Activated T-helper 17 cell treated with anti-CD3 and anti-CD28 coated beads, Interleukin-2, amount 50 U/mL, for 72 hours (primary cell): Measurements from ENCODE around the gene FGFR3. TPM values are rescaled to one million over a fixed set of nuclear protein-coding genes. Genes with fewer than 3 reads are reported as not detected.
A peak's percentile ranks its signal among the peaks of the same experiment; 100 is the strongest.

ENCODE experiments used
- ATAC-seq: fragments of 150-1000 bp; cut with Tn5 transposase; replicated peaks from 2 replicates; pipeline ENCODE4 v1.10.0; 2021; ENCODE audit warnings: mild to moderate bottlenecking, moderate library complexity
- H3K27ac Mint-ChIP-seq: one replicate; pipeline ENCODE4 v1.8.0; 2022; ENCODE audit warnings: mixed read lengths
- H3K27me3 Mint-ChIP-seq: one replicate; pipeline ENCODE4 v1.8.0; 2022; ENCODE audit warnings: mixed read lengths
- H3K36me3 Mint-ChIP-seq: one replicate; pipeline ENCODE4 v1.8.0; 2022; ENCODE audit warnings: low read depth, mild to moderate bottlenecking, mixed read lengths
- H3K4me1 Mint-ChIP-seq: one replicate; pipeline ENCODE4 v1.8.0; 2022; ENCODE audit warnings: mixed read lengths
- H3K4me3 Mint-ChIP-seq: one replicate; pipeline ENCODE4 v1.8.0; 2022; ENCODE audit warnings: mild to moderate bottlenecking, mixed read lengths
- H3K9me3 Mint-ChIP-seq: one replicate; pipeline ENCODE4 v1.8.0; 2022; ENCODE audit warnings: mixed read lengths
- total RNA-seq, 2 donors: library from RNA; stranded (reverse); gene quantifications; one replicate each; pipeline ENCODE4 v1.2.3, GENCODE V29; 2022

The FGFR3 gene
- total RNA-seq, result under 1 TPM in 1 of 2 donors, not detected in 1; 0.05 TPM

DNA sequence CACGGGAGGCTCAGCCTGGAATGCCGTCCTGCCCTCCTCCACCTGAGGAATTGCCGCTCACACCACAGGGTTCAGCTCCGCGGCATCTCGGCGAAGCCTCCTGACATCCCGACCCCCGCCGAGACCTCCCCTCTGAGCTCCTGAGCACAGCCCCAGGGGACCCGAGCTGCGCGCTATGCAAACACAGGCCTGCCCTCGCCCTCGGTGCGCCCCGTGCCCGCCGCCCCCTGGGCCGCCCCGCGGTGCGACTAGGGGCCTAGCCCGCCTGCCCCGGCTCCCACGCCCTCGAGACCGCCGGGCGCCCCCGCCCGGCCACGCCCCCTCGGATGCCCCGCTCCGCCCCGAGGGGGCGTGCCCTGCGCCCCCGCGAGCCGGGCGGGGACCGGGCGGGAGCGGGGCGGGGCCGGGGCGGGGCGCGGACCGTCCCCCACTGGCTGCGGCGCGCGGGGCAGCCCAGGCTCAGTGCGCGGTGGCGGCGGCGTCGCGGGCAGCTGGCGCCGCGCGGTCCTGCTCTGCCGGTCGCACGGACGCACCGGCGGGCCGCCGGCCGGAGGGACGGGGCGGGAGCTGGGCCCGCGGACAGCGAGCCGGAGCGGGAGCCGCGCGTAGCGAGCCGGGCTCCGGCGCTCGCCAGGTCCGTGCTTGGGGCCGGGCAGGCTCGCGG lies at the start of gene FGFR3:
FGFR3 (plus strand) TSS at position 462 of the 664 bp plus-strand sequence. CDS start 642 bp downstream, outside the sequence.
- Mint-ChIP-seq H3K27me3 (no peaks in the 10 kb centered on the region), H3K4me3 (peak within 1 kb of the TSS; percentile 26), H3K4me1 (no peaks in the 10 kb centered on the region), H3K9me3 (no peaks in the 10 kb centered on the region), H3K27ac (no peak within 1 kb of the TSS), H3K36me3 (no peaks in the 10 kb centered on the region)
- peak; percentile 79 for ATAC-seq

DNA sequence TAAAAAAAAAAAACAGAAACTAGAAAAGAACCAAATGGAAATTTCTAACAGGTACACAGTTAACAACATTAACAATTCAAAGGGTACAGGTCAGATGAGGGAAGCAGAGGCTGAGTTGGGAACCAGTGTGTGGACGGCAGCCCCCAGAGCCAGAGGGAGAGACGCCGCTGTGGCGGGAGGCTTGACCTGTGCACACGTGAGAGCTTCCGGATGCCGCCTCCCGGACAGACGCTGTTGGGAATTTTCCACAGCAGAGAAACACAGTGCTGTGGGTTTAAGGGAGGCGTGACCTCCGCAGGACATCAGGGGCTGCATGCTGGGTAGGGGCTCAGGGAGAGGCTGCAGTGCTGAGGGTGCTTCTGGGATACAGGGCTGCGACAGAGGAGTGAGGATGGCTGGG lies 49.5 kb upstream of the FGFR3 start:
- Mint-ChIP-seq H3K27me3 (no peaks in the 10 kb centered on the region), H3K9me3 (no peaks in the 10 kb centered on the region), H3K27ac (no peak overlapping the region)

DNA sequence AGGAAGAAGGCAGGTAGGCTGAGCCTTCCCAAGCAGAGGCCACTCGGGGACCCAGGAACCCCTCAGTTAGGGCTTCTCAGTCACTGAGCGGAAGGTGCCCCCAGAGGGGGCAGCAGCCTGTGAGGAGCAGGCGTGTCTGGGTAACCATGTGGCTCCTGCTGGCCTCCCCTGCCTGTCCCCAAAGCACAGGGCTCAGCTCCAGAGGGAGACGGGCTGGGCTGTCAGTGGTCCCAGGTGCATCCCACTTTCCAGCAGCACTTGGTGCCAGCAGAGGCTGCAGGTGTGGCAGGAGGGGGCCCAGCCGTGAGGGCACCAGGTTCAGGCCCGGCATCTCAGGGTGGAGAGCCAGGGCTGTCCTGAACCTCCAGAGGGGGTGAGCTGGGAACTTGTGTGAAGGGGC lies 49.1 kb upstream of the FGFR3 start:
- Mint-ChIP-seq H3K27ac (no peak overlapping the region), H3K9me3 (no peaks in the 10 kb centered on the region), H3K36me3 (peaks cover 64% of the 10 kb centered on the region), H3K27me3 (no peaks in the 10 kb centered on the region), H3K4me3 (no peak overlapping the region), H3K4me1 (no peaks in the 10 kb centered on the region)
- no peak for ATAC-seq

More for the DNA sequence above, 49.5 kb upstream of the FGFR3 start:
- no peak for ATAC-seq
- Mint-ChIP-seq H3K36me3 (peaks cover 69% of the 10 kb centered on the region), H3K4me3 (no peak overlapping the region), H3K4me1 (no peaks in the 10 kb centered on the region)

DNA sequence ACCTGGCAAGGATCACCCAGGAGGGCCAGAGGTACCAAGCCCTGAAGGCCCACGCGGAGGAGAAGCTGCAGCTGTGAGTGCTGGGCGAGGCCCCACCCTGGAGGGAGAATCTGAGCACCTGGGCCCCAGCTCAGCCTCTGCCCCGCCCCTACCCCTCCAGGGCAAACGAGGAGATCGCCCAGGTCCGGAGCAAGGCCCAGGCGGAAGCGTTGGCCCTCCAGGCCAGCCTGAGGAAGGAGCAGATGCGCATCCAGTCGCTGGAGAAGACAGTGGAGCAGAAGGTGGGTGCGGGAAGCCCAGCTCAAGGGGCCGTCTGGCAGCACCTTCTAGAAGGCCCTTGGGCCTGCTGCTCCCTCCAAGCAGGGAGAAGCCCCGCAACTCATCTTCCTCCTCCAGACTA lies 48.5 kb upstream of the FGFR3 start:
- Mint-ChIP-seq H3K27ac (no peak overlapping the region), H3K4me1 (no peaks in the 10 kb centered on the region), H3K27me3 (no peaks in the 10 kb centered on the region), H3K9me3 (no peaks in the 10 kb centered on the region), H3K36me3 (peaks cover 59% of the 10 kb centered on the region), H3K4me3 (no peak overlapping the region)
- ATAC-seq, result no peak

DNA sequence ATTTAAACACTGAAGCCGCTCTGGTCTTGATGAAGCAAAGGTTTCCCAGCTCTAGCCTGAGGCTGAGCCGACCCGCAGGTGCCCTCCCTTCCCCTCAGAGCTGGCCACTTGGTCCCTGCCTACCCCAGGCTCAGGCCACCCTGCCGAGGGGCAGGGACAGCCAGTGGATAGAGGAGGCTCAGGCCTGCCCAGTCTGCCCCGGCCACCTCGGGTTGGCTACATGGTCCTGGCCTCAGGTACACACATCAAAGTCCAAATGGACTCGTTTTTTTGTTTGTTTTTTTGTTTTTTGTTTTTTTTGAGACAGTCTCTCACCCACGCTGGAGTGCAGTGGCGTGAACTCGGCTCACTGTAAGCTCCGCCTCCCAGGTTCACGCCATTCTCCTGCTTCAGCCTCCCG lies 47.9 kb upstream of the FGFR3 start:
- Mint-ChIP-seq H3K4me3 (no peak overlapping the region), H3K27ac (no peak overlapping the region), H3K4me1 (no peaks in the 10 kb centered on the region), H3K9me3 (no peaks in the 10 kb centered on the region), H3K27me3 (no peaks in the 10 kb centered on the region), H3K36me3 (peaks cover 52% of the 10 kb centered on the region)
- no peak for ATAC-seq

DNA sequence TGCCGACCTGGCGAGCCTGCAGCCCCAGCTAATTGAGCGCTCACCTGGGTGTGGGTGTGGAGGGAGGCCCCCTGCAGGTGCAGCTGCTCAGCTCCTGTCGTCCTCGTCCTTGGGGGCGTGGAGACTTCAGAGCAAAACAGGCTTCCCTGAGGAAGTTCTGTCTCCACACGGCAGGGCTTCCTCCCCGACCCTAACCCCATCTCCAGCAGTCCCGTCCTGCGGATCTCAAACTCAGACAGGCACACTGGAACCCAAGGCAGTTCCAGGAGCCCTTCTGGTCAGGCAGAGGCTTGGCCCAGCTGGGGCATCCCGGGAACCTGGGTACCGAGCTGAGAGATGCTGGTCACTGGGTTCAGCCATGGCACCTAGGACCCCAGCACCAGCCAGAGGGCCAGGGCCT lies 47.4 kb upstream of the FGFR3 start:
- H3K27ac Mint-ChIP-seq, result no peak overlapping the region
- H3K27me3 Mint-ChIP-seq, result no peaks in the 10 kb centered on the region
- H3K9me3 Mint-ChIP-seq, result no peaks in the 10 kb centered on the region

DNA sequence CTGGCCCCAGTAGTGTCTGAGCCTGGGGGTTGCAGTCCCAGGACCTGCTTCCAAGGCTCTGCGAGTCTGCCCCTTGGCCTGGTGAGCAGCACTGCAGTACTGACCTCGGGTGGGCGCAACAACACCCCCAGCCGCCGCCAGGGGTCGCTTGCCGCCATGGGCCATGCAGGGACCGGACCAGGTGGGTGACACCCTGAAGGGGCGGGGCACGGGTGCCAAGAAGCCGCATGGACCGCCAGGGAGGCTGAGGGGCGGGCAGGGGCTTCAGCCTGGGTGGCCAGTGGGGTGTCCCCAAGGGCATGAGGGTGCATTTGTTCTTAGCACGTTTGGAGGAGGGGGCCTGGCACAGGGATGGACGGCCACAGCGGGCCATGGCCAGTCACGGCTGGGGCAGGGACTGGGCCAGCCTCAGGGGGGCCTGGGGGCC lies 46.8 kb upstream of the FGFR3 start:
- Mint-ChIP-seq H3K27me3 (no peaks in the 10 kb centered on the region), H3K36me3 (peaks cover 41% of the 10 kb centered on the region), H3K9me3 (no peaks in the 10 kb centered on the region), H3K4me1 (no peaks in the 10 kb centered on the region), H3K4me3 (no peak overlapping the region), H3K27ac (no peak overlapping the region)
- ATAC-seq, result peak; percentile 74

More for the DNA sequence above, 47.4 kb upstream of the FGFR3 start:
- Mint-ChIP-seq H3K4me3 (no peak overlapping the region), H3K36me3 (peaks cover 47% of the 10 kb centered on the region), H3K4me1 (no peaks in the 10 kb centered on the region)
- no peak for ATAC-seq

DNA sequence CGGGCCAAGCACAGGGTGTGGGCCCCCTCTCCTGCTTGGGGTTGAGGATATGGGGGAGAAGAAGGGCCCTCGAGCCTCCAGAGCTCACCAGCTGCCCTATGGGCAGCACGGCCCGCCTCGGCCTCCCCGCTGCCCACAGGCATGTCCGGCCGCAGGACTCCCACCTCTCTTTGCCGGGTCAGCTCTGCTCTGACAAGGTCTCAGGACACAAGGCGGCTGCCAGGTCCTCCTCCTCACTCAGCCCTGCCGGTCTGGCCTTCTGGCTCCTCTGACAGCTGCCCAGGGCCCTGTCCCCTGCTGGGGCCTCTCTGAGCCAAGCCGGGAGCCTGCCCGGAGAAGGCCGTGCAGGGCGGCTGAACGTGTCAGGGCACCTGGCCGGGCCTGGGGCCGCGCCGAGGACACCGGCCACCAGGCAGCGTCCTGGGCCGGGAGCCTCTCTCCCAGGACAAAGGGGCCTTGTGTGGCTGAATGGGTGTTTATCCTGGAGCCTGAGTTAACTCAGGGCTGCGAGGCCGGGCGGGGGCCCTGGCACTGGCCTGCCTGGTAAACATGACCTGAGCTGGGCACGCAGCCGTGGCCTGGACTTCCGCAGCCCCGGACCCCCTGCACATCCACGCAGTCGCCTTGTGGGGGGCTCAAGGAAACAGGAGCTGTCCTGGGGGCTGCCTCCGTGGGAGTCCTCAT lies 46.0 kb upstream of the FGFR3 start:
- Mint-ChIP-seq H3K27me3 (no peaks in the 10 kb centered on the region), H3K4me3 (no peak overlapping the region), H3K27ac (no peak overlapping the region), H3K9me3 (no peaks in the 10 kb centered on the region), H3K36me3 (peaks cover 34% of the 10 kb centered on the region), H3K4me1 (no peaks in the 10 kb centered on the region)
- ATAC-seq, result no peak

DNA sequence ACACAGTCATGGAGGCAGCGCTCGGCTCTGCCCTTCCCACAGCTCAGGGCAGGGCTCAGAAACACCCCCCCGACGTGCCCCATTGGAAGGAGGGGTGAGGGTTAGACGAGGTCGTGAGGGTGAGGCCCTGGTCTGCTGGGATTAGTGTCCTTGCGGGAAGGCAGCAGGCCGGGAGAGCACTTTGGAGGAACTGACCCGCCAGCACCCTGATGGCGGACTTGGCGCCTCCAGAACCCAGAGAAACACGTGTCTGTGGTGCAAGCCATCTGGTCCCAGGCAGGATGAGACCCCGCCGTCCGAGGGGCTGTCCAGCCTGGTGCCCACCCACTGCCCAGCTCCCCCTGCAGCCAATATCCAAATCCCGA lies 45.5 kb upstream of the FGFR3 start:
- H3K36me3 Mint-ChIP-seq, result peaks cover 28% of the 10 kb centered on the region
- no peaks in the 10 kb centered on the region for H3K9me3 Mint-ChIP-seq
- no peak overlapping the region for H3K4me3 Mint-ChIP-seq
- no peaks in the 10 kb centered on the region for H3K27me3 Mint-ChIP-seq
- no peaks in the 10 kb centered on the region for H3K4me1 Mint-ChIP-seq
- no peak overlapping the region for H3K27ac Mint-ChIP-seq
- no peak for ATAC-seq

DNA sequence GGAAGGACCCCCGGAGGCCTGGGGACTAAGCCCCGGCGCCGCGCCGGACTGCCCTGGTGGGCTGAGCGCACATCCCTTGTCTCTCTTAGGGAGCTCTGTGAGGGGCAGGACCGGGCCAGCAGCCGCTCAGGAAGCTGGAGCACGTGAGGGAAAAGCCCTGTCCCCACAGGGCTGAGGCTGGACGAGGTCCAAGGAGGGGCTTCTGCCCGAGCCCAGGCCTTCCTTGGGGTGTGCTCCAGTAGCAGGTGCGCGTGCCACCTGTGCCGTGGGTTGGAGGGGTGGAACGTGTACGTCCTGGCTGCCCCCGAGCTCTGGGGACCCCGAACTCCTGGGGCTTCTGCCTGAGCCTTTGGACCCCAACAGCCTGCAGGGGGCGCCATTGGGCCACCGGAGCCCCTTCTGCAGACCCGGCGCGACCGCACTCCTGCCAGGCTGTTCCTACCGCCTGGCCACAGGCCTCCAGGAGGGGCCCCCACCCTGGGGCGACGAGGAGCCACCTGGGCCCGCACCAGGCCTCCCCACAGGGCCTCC lies 44.6 kb upstream of the FGFR3 start:
- H3K36me3 Mint-ChIP-seq, result peaks cover 19% of the 10 kb centered on the region
- peak; percentile 47 for ATAC-seq
- H3K9me3 Mint-ChIP-seq, result no peaks in the 10 kb centered on the region
- no peaks in the 10 kb centered on the region for H3K4me1 Mint-ChIP-seq
- no peaks in the 10 kb centered on the region for H3K27me3 Mint-ChIP-seq
- H3K27ac Mint-ChIP-seq, result no peak overlapping the region
- no peak overlapping the region for H3K4me3 Mint-ChIP-seq

DNA sequence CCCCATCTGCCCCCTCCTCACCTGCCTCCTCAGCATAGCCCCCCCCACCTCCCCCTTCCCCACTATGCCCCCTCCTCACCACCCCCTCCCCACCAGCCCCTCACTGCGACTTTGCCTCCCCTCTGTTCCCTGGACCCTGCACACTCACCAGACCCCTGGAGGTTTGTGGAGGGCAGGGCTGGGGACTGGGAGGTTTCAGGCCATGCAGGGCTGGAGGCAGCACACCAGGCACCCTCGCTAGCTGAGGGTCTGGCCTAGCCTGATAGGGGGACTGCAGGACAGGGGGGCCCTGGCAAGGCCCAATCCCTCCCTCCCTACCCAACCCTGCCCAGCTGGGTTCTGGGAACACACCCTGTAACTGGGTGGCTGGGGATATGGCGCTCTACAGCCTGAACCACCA lies 43.7 kb upstream of the FGFR3 start:
- ATAC-seq, result no peak
- Mint-ChIP-seq H3K9me3 (no peaks in the 10 kb centered on the region), H3K27me3 (no peaks in the 10 kb centered on the region), H3K4me3 (no peak overlapping the region), H3K36me3 (peaks cover 10% of the 10 kb centered on the region), H3K4me1 (no peaks in the 10 kb centered on the region), H3K27ac (no peak overlapping the region)

DNA sequence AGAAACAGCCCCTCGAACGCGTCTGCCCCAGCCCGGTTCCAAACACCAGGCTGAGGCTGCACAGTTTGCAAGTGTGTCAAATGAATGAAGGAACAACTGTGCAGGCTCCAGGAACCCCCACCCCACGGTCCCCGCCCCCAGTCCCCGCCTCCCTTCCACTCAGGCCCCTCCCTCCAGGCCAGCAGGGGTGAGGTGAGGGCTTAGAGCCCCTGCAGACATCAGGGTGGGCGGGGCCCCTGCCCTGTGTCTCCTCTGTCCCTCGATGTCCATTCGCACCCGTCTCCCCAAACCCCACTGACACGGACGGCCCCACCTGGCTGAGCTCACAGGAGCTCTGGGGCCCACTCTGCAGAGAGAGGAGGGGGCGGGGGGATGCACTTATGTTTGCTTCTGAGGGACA lies 43.3 kb upstream of the FGFR3 start:
- no peaks in the 10 kb centered on the region for H3K4me1 Mint-ChIP-seq
- no peaks in the 10 kb centered on the region for H3K27me3 Mint-ChIP-seq
- ATAC-seq, result no peak
- H3K36me3 Mint-ChIP-seq, result peaks cover 6% of the 10 kb centered on the region
- H3K4me3 Mint-ChIP-seq, result no peak overlapping the region
- H3K27ac Mint-ChIP-seq, result no peak overlapping the region
- H3K9me3 Mint-ChIP-seq, result no peaks in the 10 kb centered on the region

DNA sequence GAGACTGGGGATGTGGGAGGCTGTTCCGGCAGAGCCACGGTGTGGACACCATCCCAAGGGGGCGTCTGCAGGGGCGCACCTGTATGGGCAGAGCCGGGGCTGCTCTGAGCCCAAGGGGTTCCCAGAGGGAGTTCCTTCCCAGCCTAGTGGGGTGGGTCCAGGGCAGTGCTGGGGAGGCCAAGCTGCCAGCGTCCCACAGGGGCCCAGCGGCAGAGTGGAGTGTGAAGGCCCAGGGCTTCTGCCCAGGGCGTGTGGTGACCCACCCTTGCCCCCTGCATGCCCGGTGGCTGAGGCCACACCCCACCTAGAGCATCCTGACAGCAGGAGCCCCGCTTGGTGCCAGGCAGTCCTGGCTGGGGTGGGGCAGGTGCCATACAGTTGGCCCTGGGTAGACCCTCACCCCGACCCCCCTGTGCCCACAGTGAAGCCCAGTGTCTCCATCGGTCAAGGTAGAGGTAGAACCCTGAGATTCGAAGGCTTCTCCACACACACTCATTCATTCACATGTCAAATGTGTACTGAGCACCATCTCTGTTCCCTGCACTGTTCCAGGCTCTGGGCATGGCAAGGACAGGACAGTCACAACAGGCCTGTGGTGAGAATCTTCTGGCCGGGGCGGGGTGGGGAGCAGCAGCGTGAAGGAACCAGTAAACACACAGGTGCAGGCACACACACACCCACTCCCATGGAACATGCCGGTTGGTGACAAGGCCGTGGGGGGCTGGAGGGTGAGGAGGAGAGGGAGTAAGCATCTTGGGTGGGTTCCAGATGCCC lies 42.5 kb upstream of the FGFR3 start:
- Mint-ChIP-seq H3K27me3 (no peaks in the 10 kb centered on the region), H3K4me3 (no peak overlapping the region), H3K36me3 (no peaks in the 10 kb centered on the region), H3K9me3 (no peaks in the 10 kb centered on the region), H3K27ac (no peak overlapping the region), H3K4me1 (no peaks in the 10 kb centered on the region)
- ATAC-seq, result no peak

DNA sequence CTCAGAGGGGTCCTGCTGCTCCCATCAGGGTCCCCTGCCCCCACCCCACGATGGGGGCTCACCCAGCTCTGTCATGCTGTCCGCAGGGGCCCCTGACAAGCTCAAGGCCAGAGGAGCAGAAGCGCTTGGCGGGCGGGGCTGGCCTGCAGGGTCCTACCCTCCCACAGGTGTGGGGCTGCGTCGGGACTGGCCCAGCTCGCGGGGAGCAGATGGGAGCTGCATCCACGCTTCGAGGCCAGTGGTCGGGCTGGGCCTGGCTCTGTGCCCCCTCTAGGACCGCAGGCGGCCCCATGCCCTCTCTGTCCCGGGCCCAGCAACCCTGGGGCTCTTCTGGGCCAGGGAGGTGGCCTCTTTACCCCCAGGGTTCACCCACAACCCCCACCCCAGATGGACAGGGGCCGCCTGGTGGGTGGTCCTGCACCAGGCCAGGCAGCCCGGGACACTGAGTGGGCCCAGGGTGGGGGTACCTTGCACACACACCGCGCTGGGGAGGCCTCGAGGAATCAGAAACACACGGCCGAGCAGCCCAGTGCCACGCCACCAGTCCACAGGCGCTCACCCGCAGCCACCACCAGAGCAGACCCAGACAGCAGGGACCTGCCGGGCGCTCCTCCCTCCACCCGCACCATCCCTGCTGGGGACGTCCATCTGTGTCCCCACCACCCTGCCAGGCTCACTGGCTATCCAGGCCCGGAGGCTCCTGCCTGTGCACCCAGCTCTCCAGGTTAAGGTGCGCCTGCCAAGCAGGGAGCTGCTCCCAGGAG lies 41.8 kb upstream of the FGFR3 start:
- no peaks in the 10 kb centered on the region for H3K36me3 Mint-ChIP-seq
- H3K9me3 Mint-ChIP-seq, result no peaks in the 10 kb centered on the region
- H3K4me1 Mint-ChIP-seq, result no peaks in the 10 kb centered on the region
- H3K27ac Mint-ChIP-seq, result no peak overlapping the region
- no peaks in the 10 kb centered on the region for H3K27me3 Mint-ChIP-seq
- ATAC-seq, result no peak
- H3K4me3 Mint-ChIP-seq, result no peak overlapping the region
